CD4-positive, CD25-positive, alpha-beta regulatory T cell (primary cell): ENCODE data around the gene NACC2. TPM values are rescaled to one million over a fixed set of nuclear protein-coding genes. Genes with fewer than 3 reads are reported as not detected.

Source experiments
- ATAC-seq, 2 donors: fragments of 150-1000 bp; cut with Tn5 transposase; one replicate each; pipeline ENCODE4 v1.10.0; 2021; ENCODE audit warnings: low read depth in 2 of 2, moderate number of reproducible peaks in 2 of 2, moderate library complexity in 1 of 2
- DNase-seq, 3 donors: peaks; one replicate each; pipeline versions ENCODE4 v3.0.0 to v3.0.0-alpha.2; 2012 to 2022; ENCODE audit warnings: mixed read lengths in 1 of 3
- H3K27ac ChIP-seq: one replicate; pipeline ENCODE4 v1.7.0; 2013; ENCODE audit warnings: mild to moderate bottlenecking, low read length; ENCODE audit not compliant: insufficient read depth, poor library complexity, severe bottlenecking
- H3K27me3 ChIP-seq: one replicate; pipeline ENCODE4 v1.7.0; 2013; ENCODE audit warnings: low read length; ENCODE audit not compliant: control insufficient read depth, insufficient read depth
- H3K36me3 ChIP-seq: one replicate; pipeline ENCODE4 v1.7.0; 2013; ENCODE audit warnings: mild to moderate bottlenecking, low read length, moderate library complexity; ENCODE audit not compliant: control insufficient read depth, insufficient read depth
- H3K4me1 ChIP-seq: 2 replicates; pipeline ENCODE4 v1.7.0; 2013; ENCODE audit warnings: mild to moderate bottlenecking, low read length; ENCODE audit not compliant: insufficient read depth, control insufficient read depth, poor library complexity, severe bottlenecking
- H3K4me3 ChIP-seq: one replicate; pipeline ENCODE4 v1.7.0; 2013; ENCODE audit warnings: low read depth, mild to moderate bottlenecking, low read length, moderate library complexity
- H3K9me3 ChIP-seq, 2 experiments: 1 replicate in 1 of 2; 2 replicates in 1 of 2; pipeline ENCODE4 v1.7.0; 2013; ENCODE audit warnings: low read length in 2 of 2, mild to moderate bottlenecking in 1 of 2, moderate library complexity in 1 of 2; ENCODE audit not compliant: control insufficient read depth in 2 of 2
- H3K27ac Mint-ChIP-seq, 3 donors: one replicate each; pipeline ENCODE4 v1.8.0; 2020 to 2022; ENCODE audit warnings: mild to moderate bottlenecking in 3 of 3, mixed read lengths in 3 of 3, moderate library complexity in 2 of 3
- H3K27me3 Mint-ChIP-seq: one replicate; pipeline ENCODE4 v1.8.0; 2022; ENCODE audit warnings: mild to moderate bottlenecking, mixed read lengths
- H3K36me3 Mint-ChIP-seq: one replicate; pipeline ENCODE4 v1.8.0; 2020; ENCODE audit warnings: mixed read lengths
- H3K4me1 Mint-ChIP-seq, 4 donors: one replicate each; pipeline ENCODE4 v1.8.0; 2020 to 2022; ENCODE audit warnings: mixed read lengths in 4 of 4, mild to moderate bottlenecking in 1 of 4
- H3K4me3 Mint-ChIP-seq, 4 donors: one replicate each; pipeline ENCODE4 v1.8.0; 2020 to 2022; ENCODE audit warnings: mild to moderate bottlenecking in 4 of 4, mixed read lengths in 4 of 4, moderate library complexity in 3 of 4
- H3K9me3 Mint-ChIP-seq, 7 donors: one replicate each; pipeline ENCODE4 v1.8.0; 2020 to 2022; ENCODE audit warnings: mixed read lengths in 7 of 7, mild to moderate bottlenecking in 3 of 7, moderate library complexity in 2 of 7
- polyA plus RNA-seq, 4 donors: library from polyadenylated mRNA; unstranded; fragments of 300-500 nt; fragmentation: Illumina TruSeq; gene quantifications; one replicate each; pipeline ENCODE4 v1.2.3, GENCODE V29; 2021
- total RNA-seq: library from RNA; stranded (reverse); gene quantifications from one replicate; pipeline ENCODE4 v1.2.3, GENCODE V29; 2022

NACC2 gene
- total and polyA plus RNA-seq, 5 donors from 2014 or later: 0.76 to 4.8 (median 1.0) TPM

- H3K4me3 ChIP-seq: no peak overlapping the region
- H3K9me3 Mint-ChIP-seq: no peaks in the 10 kb centered on the region
- peaks cover 0 to 7% (median under 1%) of the 10 kb centered on the region in 4 donors for H3K4me1 Mint-ChIP-seq
- H3K27ac ChIP-seq: no peak overlapping the region
- H3K4me3 Mint-ChIP-seq: no peak overlapping the region
- H3K27me3 Mint-ChIP-seq: no peaks in the 10 kb centered on the region
- no peaks in the 10 kb centered on the region for H3K27me3 ChIP-seq
- no peaks in the 10 kb centered on the region for H3K36me3 Mint-ChIP-seq
- no peak overlapping the region for H3K27ac Mint-ChIP-seq
- DNase-seq: no peak
- H3K36me3 ChIP-seq: no peaks in the 10 kb centered on the region
- H3K9me3 ChIP-seq: no peaks in the 10 kb centered on the region
- ATAC-seq: no peak
- peaks cover 11% of the 10 kb centered on the region for H3K4me1 ChIP-seq
These were observed 97.7 kb downstream of the NACC2 start for GRCh38 chr9:135997090-135998015.

GRCh38 chr9:135995816-135996215, 99.3 kb downstream of the NACC2 start:
- DNase-seq (no peak), ATAC-seq (no peak)
- no peaks in the 10 kb centered on the region for H3K9me3 Mint-ChIP-seq
- no peaks in the 10 kb centered on the region for H3K9me3 ChIP-seq
- no peak overlapping the region for H3K27ac ChIP-seq
- H3K27me3 Mint-ChIP-seq: no peaks in the 10 kb centered on the region
- peaks cover 14% of the 10 kb centered on the region for H3K4me1 ChIP-seq
- peak overlapping the region in 1 of 4 donors; percentile 68 for H3K4me3 Mint-ChIP-seq
- no peaks in the 10 kb centered on the region for H3K36me3 ChIP-seq
- no peaks in the 10 kb centered on the region for H3K27me3 ChIP-seq
- H3K4me3 ChIP-seq: no peak overlapping the region
- no peaks in the 10 kb centered on the region for H3K36me3 Mint-ChIP-seq
- H3K4me1 Mint-ChIP-seq: peaks cover 0 to 15% (median 7%) of the 10 kb centered on the region in 4 donors
- no peak overlapping the region for H3K27ac Mint-ChIP-seq

GRCh38 chr9:135994501-135995192, 100.4 kb downstream of the NACC2 start:
- Mint-ChIP-seq H3K36me3 (no peaks in the 10 kb centered on the region), H3K9me3 (no peaks in the 10 kb centered on the region), H3K27me3 (no peaks in the 10 kb centered on the region), H3K4me3 (no peak overlapping the region), H3K4me1 (peaks cover 0 to 21% (median 7%) of the 10 kb centered on the region in 4 donors), H3K27ac (peak overlapping the region in 1 of 3 donors; percentile 92)
- peaks cover 22% of the 10 kb centered on the region for H3K4me1 ChIP-seq
- H3K27me3 ChIP-seq: no peaks in the 10 kb centered on the region
- H3K9me3 ChIP-seq: no peaks in the 10 kb centered on the region
- H3K36me3 ChIP-seq: no peaks in the 10 kb centered on the region
- DNase-seq (no peak), ATAC-seq (no peak)
- no peak overlapping the region for H3K27ac ChIP-seq
- no peak overlapping the region for H3K4me3 ChIP-seq

- H3K36me3 ChIP-seq: no peaks in the 10 kb centered on the region
- H3K9me3 ChIP-seq: no peaks in the 10 kb centered on the region
- H3K27me3 ChIP-seq: no peaks in the 10 kb centered on the region
- Mint-ChIP-seq H3K36me3 (no peaks in the 10 kb centered on the region), H3K4me3 (peak overlapping the region in 1 of 4 donors; percentile 9), H3K27me3 (no peaks in the 10 kb centered on the region), H3K27ac (no peak overlapping the region), H3K4me1 (peaks cover 0 to 22% (median 8%) of the 10 kb centered on the region in 4 donors), H3K9me3 (no peaks in the 10 kb centered on the region)
- no peak overlapping the region for H3K4me3 ChIP-seq
- H3K27ac ChIP-seq: no peak overlapping the region
- ATAC-seq (no peak), DNase-seq (no peak)
- peaks cover 27% of the 10 kb centered on the region for H3K4me1 ChIP-seq
These were observed 101.2 kb downstream of the NACC2 start for GRCh38 chr9:135993765-135994500.

- peaks cover 0 to 22% (median 8%) of the 10 kb centered on the region in 4 donors for H3K4me1 Mint-ChIP-seq
- no peaks in the 10 kb centered on the region for H3K27me3 Mint-ChIP-seq
- no peak overlapping the region for H3K4me3 ChIP-seq
- DNase-seq (no peak), ATAC-seq (no peak)
- H3K9me3 ChIP-seq: no peaks in the 10 kb centered on the region
- H3K4me3 Mint-ChIP-seq: peak overlapping the region in 1 of 4 donors; percentile 9
- H3K36me3 ChIP-seq: no peaks in the 10 kb centered on the region
- no peaks in the 10 kb centered on the region for H3K9me3 Mint-ChIP-seq
- H3K4me1 ChIP-seq: peaks cover 27% of the 10 kb centered on the region
- no peak overlapping the region for H3K27ac ChIP-seq
- no peaks in the 10 kb centered on the region for H3K27me3 ChIP-seq
- no peak overlapping the region for H3K27ac Mint-ChIP-seq
- H3K36me3 Mint-ChIP-seq: no peaks in the 10 kb centered on the region
These were observed 101.7 kb downstream of the NACC2 start for GRCh38 chr9:135993409-135993742.

GRCh38 chr9:135992486-135993408, 102.3 kb downstream of the NACC2 start:
- ATAC-seq (peak; percentile 69 to 70), DNase-seq (peak in 2 of 3 donors; percentile 39 to 73)
- Histone ChIP-seq H3K9me3 (no peaks in the 10 kb centered on the region), H3K4me3 (no peak overlapping the region), H3K27me3 (no peaks in the 10 kb centered on the region), H3K4me1 (peaks cover 27% of the 10 kb centered on the region), H3K27ac (peak overlapping the region; percentile 23), H3K36me3 (no peaks in the 10 kb centered on the region)
- H3K4me1 Mint-ChIP-seq: peaks cover 0 to 22% (median 8%) of the 10 kb centered on the region in 4 donors
- H3K4me3 Mint-ChIP-seq: peak overlapping the region in 3 of 4 donors; percentile 36 to 71 (median 71)
- H3K9me3 Mint-ChIP-seq: no peaks in the 10 kb centered on the region
- no peaks in the 10 kb centered on the region for H3K27me3 Mint-ChIP-seq
- no peaks in the 10 kb centered on the region for H3K36me3 Mint-ChIP-seq
- peak overlapping the region in 2 of 3 donors; percentile 55 to 91 for H3K27ac Mint-ChIP-seq

- Mint-ChIP-seq H3K27me3 (no peaks in the 10 kb centered on the region), H3K27ac (peak overlapping the region; percentile 54 to 83 (median 67)), H3K9me3 (no peaks in the 10 kb centered on the region), H3K4me3 (no peak overlapping the region), H3K4me1 (peaks cover 0 to 22% (median 8%) of the 10 kb centered on the region in 4 donors), H3K36me3 (no peaks in the 10 kb centered on the region)
- Histone ChIP-seq H3K4me3 (no peak overlapping the region), H3K4me1 (peaks cover 27% of the 10 kb centered on the region), H3K27me3 (no peaks in the 10 kb centered on the region), H3K36me3 (no peaks in the 10 kb centered on the region), H3K9me3 (no peaks in the 10 kb centered on the region), H3K27ac (no peak overlapping the region)
- ATAC-seq: no peak
- DNase-seq: no peak
These were observed 103.3 kb downstream of the NACC2 start for GRCh38 chr9:135991771-135992170.
